OCI-LY3 (cell line): Measurements from ENCODE around the gene ST3GAL5.

Source experiments
- CTCF ChIP-seq: fragments of 200-600, 300-600 bp; sonication (generic); IDR thresholded peaks from 2 replicates; pipeline ENCODE4 v1.5.1; 2014; ENCODE audit warnings: antibody characterized with exemption, low read length, low read depth
- EZH2phosphoT487 ChIP-seq: fragments of 200-600 bp; shearing (Covaris generic); IDR thresholded peaks from 2 replicates; pipeline ENCODE4 v1.6.1; 2018; ENCODE audit warnings: antibody characterized with exemption, mixed run types, low read depth

- no peak for TF ChIP-seq CTCF
- TF ChIP-seq EZH2phosphoT487 = no peak
Observed at GRCh38 chr2:85922199-85922598, 33.4 kb upstream of the ST3GAL5 start.
